ENCODE data around the gene LSAMP.

Gene LSAMP

GRCh38 chr3:116127464-116127863 lies 317.8 kb downstream of the LSAMP start:
- TF ChIP-seq, protein P1, sequence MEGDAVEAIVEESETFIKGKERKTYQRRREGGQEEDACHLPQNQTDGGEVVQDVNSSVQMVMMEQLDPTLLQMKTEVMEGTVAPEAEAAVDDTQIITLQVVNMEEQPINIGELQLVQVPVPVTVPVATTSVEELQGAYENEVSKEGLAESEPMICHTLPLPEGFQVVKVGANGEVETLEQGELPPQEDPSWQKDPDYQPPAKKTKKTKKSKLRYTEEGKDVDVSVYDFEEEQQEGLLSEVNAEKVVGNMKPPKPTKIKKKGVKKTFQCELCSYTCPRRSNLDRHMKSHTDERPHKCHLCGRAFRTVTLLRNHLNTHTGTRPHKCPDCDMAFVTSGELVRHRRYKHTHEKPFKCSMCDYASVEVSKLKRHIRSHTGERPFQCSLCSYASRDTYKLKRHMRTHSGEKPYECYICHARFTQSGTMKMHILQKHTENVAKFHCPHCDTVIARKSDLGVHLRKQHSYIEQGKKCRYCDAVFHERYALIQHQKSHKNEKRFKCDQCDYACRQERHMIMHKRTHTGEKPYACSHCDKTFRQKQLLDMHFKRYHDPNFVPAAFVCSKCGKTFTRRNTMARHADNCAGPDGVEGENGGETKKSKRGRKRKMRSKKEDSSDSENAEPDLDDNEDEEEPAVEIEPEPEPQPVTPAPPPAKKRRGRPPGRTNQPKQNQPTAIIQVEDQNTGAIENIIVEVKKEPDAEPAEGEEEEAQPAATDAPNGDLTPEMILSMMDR (IDR thresholded peaks at IDR 0.05; ENCODE audit: low read depth, low read length, missing control alignments): no peak
- H3K4me3 ChIP-seq (ENCODE audit: low read depth, low read length): no peak overlapping the region
- in situ Hi-C loops (cut with HindIII; ENCODE audit: low sequenced_read_pairs): loop anchor here (25.0 kb wide), 2 partner anchors 110 to 635 kb away; no protein-coding TSS in a partner anchor
- no peak for DNase-seq (ENCODE audit: low read depth)

- H3K4me3 ChIP-seq (ENCODE audit: low read depth, low read length): no peak overlapping the region
- no peak for DNase-seq (ENCODE audit: low read depth)
- TF ChIP-seq, protein P1 (IDR thresholded peaks at IDR 0.05; ENCODE audit: low read depth, low read length, missing control alignments): no peak
- in situ Hi-C loops (cut with HindIII; ENCODE audit: low sequenced_read_pairs): no loop called here
Observed at GRCh38 chr3:116124166-116124565, 321.1 kb downstream of the LSAMP start.

GRCh38 chr3:116118475-116119169 lies 326.7 kb downstream of the LSAMP start:
- TF ChIP-seq, protein P1 (IDR thresholded peaks at IDR 0.05; ENCODE audit: low read depth, low read length, missing control alignments): no peak
- in situ Hi-C loops (cut with HindIII; ENCODE audit: low sequenced_read_pairs): no loop called here
- no peak for DNase-seq (ENCODE audit: low read depth)
- no peak overlapping the region for H3K4me3 ChIP-seq (ENCODE audit: low read depth, low read length)

- TF ChIP-seq, protein P1 (IDR thresholded peaks at IDR 0.05; ENCODE audit: low read depth, low read length, missing control alignments): no peak
Observed at GRCh38 chr3:116114586-116114985, 330.7 kb downstream of the LSAMP start.

DNA sequence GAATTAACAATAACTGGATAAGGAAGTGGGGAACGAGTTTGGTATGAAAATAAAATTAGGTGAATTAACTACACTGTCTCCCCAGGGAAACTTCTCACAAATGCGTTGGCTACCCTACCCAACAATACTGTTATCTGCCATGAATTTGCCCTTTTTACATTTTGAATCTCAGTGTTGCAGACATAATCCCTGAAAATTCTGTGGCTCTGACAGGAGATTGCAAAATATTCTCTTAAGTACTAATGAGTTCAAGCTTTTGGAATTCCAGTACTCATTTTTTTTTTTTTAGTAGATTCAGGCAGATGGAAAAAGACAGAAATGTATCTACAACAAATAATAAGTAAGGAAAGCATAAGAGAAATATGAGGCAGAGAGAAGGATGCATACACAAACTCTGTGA lies 332.6 kb downstream of the LSAMP start:
- in situ Hi-C loops (cut with HindIII; ENCODE audit: low sequenced_read_pairs): no loop called here
- H3K4me3 ChIP-seq (ENCODE audit: low read depth, low read length): no peak overlapping the region
- no peak for DNase-seq (ENCODE audit: low read depth)
- TF ChIP-seq, protein P1 (IDR thresholded peaks at IDR 0.05; ENCODE audit: low read depth, low read length, missing control alignments): no peak

More at GRCh38 chr3:116114586-116114985, 330.7 kb downstream of the LSAMP start:
- in situ Hi-C loops (cut with HindIII; ENCODE audit: low sequenced_read_pairs): no loop called here
- DNase-seq (ENCODE audit: low read depth): no peak
- H3K4me3 ChIP-seq (ENCODE audit: low read depth, low read length): no peak overlapping the region

DNA sequence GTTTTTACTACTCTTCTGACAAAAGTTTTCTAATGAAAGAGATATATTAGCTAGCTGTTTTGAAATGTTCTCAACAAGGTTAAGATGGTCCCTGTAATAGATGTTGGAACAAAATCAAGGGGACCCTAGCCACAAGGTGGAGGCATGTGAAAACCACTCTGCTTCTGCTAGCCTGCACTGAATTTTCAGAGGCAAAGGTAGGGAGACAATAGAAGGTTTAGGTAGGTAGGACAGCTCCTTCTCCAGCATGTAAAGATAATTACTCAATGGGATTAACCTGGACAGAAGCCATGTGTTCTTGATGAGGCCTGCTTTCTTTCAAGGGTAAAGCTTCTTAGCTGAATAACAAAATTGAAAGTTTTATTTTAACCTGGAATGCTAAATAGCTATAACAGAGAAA lies 333.5 kb downstream of the LSAMP start:
- TF ChIP-seq, protein P1 (IDR thresholded peaks at IDR 0.05; ENCODE audit: low read depth, low read length, missing control alignments): no peak
- in situ Hi-C loops (cut with HindIII; ENCODE audit: low sequenced_read_pairs): no loop called here

More for the DNA sequence above, 333.5 kb downstream of the LSAMP start:
- H3K4me3 ChIP-seq (ENCODE audit: low read depth, low read length): no peak overlapping the region
- DNase-seq (ENCODE audit: low read depth): no peak
